ENCODE results near the gene ALX1.
"Not testable (repeated sequence)": the region's sequence is repeated elsewhere in the genome, so short reads cannot be mapped to it uniquely, and the experiment has no call there.

Gene ALX1

GRCh38 chr12:85301051-85301450 lies 21.0 kb downstream of the ALX1 start:
- no peak for DNase-seq (ENCODE audit: low read depth in 2 of 2)

- DNase-seq (ENCODE audit: low read depth in 2 of 2): no peak
Observed at GRCh38 chr12:85308374-85308773, 28.4 kb downstream of the ALX1 start.

- no peak for DNase-seq (ENCODE audit: low read depth in 2 of 2)
Observed at GRCh38 chr12:85309125-85309566, 29.1 kb downstream of the ALX1 start.

DNA sequence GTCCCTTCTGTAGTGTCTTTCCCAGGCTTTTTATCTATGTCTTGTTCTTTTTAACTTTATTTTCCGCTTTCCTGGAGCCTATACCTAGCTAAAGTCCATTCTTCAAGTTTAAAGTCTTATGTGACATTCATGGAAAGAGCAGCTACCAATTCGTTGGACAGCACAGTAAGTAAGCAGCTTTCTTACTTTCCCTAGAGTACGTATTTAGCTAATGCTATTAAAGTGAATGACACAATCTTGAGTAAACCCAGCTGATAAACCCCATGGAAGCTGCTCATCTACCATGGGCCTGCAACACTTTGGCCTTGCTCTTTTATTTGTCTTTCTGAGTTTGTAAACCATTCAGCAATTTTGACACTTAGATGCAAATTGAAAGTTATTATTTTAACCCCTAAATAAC lies 30.0 kb downstream of the ALX1 start:
- DNase-seq (ENCODE audit: low read depth in 2 of 2): no peak

GRCh38 chr12:85310456-85311076 lies 30.5 kb downstream of the ALX1 start:
- no peak for DNase-seq (ENCODE audit: low read depth in 2 of 2)

DNA sequence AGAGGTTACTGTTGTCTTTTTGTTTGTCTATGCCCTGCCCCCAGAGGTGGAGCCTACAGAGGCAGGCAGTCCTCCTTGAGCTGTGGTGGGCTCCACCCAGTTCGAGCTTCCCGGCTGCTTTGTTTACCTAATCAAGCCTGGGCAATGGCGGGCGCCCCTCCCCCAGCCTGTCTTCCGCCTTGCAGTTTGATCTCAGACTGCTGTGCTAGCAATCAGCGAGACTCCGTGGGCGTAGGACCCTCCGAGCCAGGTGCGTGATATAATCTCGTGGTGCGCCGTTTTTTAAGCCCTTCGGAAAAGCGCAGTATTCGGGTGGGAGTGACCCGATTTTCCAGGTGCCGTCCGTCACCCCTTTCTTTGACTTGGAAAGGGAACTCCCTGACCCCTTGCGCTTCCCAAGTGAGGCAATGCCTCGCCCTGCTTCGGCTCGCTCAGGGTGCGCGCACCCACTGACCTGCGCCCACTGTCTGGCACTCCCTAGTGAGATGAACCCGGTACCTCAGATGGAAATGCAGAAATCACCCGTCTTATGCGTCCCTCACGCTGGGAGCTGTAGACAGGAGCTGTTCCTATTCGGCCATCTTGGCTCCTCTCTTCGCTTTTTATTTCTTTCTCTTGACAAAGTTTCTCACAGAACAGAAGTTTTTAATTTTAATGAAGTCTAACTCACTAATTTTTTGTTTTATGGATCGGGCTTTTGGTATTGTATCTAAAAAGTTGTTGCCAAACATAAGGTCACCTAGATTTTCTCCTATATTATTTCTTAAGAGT lies 38.0 kb downstream of the ALX1 start:
- DNase-seq (ENCODE audit: low read depth in 2 of 2): not testable (repeated sequence)

DNA sequence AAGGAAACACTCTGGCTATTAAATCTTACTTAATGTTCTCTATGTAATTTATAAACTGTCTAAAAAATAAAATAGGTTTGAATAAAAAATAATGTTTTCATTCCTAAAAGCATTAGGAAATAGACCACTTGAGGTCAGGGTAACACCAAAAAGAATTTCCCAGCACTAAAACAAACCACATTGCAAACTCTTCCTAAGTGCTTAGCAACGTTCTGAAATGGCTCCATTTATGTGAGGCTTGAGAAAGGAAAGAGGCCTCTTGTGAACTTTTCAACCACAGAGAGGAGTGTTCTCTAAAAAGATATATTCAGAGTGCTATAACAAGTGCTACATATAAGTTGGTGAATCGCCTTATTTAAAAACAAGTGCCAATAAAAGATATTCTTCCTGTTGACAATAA lies 42.7 kb downstream of the ALX1 start:
- no peak for DNase-seq (ENCODE audit: low read depth in 2 of 2)

- DNase-seq (ENCODE audit: low read depth in 2 of 2): no peak
Observed at GRCh38 chr12:85325442-85325841, 45.4 kb downstream of the ALX1 start.

DNA sequence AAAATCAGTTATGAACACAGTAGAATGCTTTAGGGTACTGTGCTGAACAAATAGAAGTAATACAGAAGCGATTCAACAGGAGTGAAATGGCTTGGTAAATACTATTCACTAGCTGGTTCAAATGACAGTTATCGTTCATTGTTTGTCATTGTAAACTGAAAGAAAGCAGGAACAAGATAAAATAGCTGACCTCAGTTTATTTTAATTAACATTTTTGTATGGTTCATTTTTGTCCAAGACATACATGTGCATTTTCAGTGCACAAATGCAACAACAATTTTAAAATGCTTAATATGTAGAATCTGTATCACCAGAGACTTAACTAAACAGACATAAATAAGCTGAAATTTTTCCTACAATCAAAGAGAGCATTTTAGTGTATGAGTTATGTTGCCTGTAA lies 49.9 kb downstream of the ALX1 start:
- DNase-seq (ENCODE audit: low read depth in 2 of 2): no peak

DNA sequence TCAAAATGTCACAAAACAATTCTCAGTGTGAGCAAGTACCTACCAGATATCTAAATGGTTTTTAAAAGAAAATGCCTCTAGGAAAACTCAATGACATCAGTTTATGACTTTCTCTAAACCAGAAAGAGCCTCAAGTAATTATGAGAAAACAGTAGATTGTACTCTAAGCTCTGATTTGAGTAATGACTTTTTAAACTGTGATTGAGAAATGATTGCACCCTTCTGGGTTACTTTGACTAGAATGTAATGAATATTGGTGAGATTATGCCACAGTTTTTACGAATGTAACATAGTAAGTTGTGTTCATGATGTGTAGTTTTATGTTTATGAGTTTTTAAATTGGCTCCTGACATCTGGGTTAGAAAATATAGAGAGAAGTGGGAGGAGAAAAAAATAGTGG lies 68.8 kb downstream of the ALX1 start:
- DNase-seq (ENCODE audit: low read depth in 2 of 2): no peak

DNA sequence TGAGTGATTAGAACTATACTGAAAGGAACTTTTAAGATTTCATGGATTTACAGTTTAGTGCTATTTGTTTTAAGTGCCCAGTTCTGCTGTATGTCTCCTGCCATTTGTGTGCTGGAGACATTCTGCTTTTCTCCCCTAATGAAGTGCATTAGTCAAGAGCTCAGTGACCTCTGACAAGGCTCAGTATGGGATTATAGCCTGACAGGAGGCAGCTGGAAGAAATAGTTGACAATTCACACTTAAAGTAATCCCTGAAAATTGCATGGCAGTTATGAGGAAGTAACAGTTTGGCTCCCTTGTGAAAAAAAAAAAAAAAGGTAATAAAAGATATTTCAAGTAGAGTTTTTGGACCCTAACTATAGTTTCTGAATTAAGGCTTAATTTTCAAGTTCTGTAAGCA lies 70.3 kb downstream of the ALX1 start:
- DNase-seq (ENCODE audit: low read depth in 2 of 2): no peak
